GM18520 (cell line): Measurements from ENCODE around the gene NPC1.
A peak's percentile ranks its signal among the peaks of the same experiment; 100 is the strongest.
"Not testable (repeated sequence)": the region's sequence is repeated elsewhere in the genome, so short reads cannot be mapped to it uniquely, and the experiment has no call there.

ENCODE experiments used
- ATAC-seq: cut with Tn5 transposase; IDR thresholded peaks from one replicate; pipeline ENCODE4 v1.9.1; 2021; ENCODE audit not compliant: unreplicated experiment

NPC1 gene

DNA sequence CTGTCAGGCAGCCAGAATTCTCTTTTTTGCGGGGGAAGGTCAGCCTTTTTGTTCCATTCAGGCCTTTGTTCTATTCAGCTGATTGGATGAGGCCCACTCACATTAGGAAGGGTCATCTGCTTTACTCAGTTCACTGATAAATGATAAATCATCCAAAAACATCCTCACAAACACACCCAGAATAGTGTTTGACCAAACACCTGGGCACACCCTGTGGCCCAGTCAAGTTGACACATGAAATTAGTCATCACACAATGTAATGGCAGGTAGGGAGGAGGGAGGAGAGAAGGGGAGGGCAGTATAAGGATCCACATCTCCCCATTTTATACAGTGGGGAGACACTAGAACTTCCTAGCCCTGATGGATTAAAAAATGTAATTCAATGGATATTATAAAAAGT lies 91.3 kb downstream of the NPC1 start:
- ATAC-seq = no peak

DNA sequence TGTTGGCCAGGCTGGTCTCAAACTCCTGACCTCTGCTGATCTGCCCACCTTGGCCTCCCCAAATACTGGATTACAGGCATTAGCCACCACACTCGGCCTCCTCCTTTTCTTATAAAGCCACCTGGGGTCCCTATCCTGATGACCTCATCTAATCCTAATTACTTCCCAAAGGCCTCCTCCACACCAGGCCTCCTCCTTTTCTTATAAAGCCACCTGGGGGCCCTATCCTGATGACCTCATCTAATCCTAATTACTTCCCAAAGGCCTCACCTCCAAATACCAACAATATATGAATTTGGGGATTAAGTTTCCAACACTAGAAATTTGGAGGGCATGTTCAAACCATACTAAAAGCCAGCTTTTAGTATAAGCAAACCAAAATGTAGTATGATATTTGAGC lies 92.7 kb downstream of the NPC1 start:
- ATAC-seq = no peak

DNA sequence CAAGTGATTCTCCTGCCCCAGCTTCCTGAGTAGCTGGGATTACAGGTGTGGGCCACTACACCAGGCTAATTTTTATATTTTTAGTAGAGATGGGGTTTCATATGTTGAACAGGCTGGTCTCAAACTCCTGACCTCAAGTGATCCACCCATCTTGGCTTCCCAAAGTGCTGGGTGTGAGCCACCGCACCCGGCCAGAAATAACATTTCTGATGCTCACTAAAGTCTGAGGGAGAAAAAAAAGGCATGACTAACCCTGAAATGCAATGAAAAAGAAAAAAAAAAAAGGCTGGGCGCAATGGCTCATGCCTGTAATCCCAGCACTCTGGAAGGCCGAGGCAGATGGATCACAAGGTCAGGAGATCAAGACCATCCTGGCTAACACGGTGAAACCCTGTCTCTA lies 96.7 kb downstream of the NPC1 start:
- not testable (repeated sequence) for ATAC-seq

DNA sequence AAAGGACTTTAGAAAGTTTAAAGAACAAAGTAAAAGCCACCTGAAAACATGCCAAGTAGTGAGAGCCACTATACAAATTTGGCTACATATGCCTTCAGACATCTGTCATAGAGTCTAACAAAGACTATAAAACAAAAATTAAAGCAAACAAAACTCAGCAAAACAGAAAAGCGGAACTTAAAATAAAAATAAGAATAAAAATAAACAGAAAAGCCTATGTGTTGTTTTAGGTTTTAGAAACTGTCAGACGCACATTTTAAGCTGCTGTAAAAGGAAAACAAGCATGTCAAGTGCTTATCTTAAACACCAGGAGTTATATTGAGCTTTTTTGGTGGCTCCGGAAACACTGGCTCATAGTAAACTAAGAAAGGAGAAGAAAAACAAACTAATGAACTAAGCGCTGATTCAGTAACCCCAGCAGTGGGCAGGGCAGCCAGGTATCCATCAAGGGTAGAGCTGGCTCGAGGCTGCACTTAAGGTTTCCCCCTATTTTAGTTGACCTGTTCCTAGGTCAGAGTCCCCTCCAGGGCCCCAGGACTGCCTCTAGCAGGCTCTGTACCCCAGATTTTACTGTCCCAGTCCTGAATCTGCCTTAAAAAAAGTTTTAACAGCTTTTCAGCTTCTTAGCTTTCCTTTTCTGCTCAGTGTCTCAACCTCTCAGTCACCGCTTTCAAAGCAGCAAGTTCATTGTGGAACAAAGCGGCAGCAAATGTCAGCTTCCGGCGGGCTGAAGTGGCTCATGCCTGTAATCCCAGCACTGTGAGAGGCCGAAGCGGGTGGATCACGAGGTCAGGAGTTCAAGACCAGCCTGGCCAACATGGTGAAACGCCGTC lies 98.4 kb downstream of the NPC1 start:
- peak; percentile 40 for ATAC-seq

DNA sequence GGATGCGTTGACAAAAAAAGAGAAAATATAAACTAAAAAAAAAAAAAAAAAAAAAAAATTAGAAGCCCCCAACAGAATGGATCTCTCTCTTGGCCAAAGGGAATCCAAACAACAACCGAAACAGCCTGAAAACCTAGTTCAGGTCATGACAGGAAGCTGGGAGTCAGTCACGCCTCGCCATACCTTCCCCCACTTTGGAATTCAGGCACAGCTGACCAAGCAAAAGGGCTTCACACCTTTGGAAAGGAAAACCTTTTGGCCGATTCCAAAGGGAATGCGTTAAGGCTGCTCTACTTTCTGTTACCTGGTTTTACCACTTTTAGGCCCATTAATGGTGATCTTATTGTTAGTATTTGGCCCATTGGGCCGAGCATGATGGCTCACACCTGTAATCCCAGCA lies 100.9 kb downstream of the NPC1 start:
- ATAC-seq = no peak

DNA sequence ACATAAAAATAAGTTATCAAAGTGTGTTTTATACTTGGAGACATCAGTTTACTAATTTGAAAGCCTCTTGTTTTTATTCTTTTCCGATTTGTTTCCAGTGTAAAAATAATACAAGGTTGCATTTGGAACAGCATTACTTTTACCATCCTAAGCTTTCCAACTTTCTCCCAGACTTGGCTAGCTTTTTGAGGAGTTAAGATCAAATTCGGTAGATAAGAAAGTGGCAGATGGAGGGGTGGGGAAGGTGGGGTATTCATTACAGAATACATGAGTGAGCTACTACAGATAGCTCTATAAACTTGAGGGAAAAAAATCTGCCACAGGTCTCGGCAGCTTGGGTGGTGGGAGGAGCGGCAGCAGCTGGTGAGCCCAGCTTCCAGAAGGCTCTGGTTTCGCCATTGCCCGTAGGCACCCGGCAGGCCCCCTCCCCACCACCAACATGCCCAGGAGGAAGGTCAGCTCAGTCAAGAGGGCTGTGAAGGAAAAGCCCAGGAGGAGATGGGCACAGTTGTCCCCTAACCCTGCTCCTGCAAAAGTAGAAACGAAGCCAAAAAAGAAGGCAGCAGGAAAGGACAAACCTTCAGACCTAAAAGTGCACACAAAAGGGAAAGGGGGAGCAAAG lies 101.6 kb downstream of the NPC1 start:
- ATAC-seq = no peak
